Peyer's patch (tissue), 4 donors: ENCODE measurements around the gene WRAP53.

ENCODE experiments used
- CTCF ChIP-seq, 6 experiments: fragments of 450-650 bp in 4 of 6; fragments of 200-600 bp in 2 of 6; sonication (generic) in 1 of 6; IDR thresholded peaks; one replicate each; pipeline ENCODE4 v1.5.1; 2017 to 2019; ENCODE audit warnings: antibody characterized with exemption in 6 of 6, mild to moderate bottlenecking in 3 of 6, moderate library complexity in 1 of 6
- POLR2A ChIP-seq, 2 donors: fragments of 450-650 bp; IDR thresholded peaks; one replicate each; pipeline ENCODE4 v1.5.1; 2017; ENCODE audit warnings: antibody characterized with exemption in 2 of 2, mild to moderate bottlenecking in 2 of 2, moderate library complexity in 2 of 2

GRCh38 chr17:7715936-7716886 is 27.9 kb downstream of the WRAP53 start:
- TF ChIP-seq CTCF (IDR thresholded peaks at IDR 0.05) (no peak), POLR2A (IDR thresholded peaks at IDR 0.05) (no peak)
